ENCODE measurements around the gene PROSER3.
"Not testable (repeated sequence)": the region's sequence is repeated elsewhere in the genome, so short reads cannot be mapped to it uniquely, and the experiment has no call there.

PROSER3 gene

GRCh38 chr19:35759697-35760096 is 1.7 kb downstream of the PROSER3 start:
- FAIRE-seq (no peak), DNase-seq (ENCODE audit: insufficient read length, low spot score) (no peak)
- no peak for TF ChIP-seq CTCF (IDR thresholded peaks at IDR 0.05; ENCODE audit: insufficient read depth, missing control alignments)

- DNase-seq (ENCODE audit: insufficient read length, low spot score) (no peak), FAIRE-seq (no peak)
- TF ChIP-seq CTCF (IDR thresholded peaks at IDR 0.05; ENCODE audit: insufficient read depth, missing control alignments) = no peak
These were observed 2.9 kb downstream of the PROSER3 start for GRCh38 chr19:35760711-35761349.

GRCh38 chr19:35764432-35765315 is 6.7 kb downstream of the PROSER3 start:
- TF ChIP-seq CTCF (IDR thresholded peaks at IDR 0.05; ENCODE audit: insufficient read depth, missing control alignments) = no peak
- FAIRE-seq (no peak), DNase-seq (ENCODE audit: insufficient read length, low spot score) (no peak)

GRCh38 chr19:35766571-35767104 is 8.7 kb downstream of the PROSER3 start:
- DNase-seq (ENCODE audit: insufficient read length, low spot score) = no peak
- no peak for FAIRE-seq
- no peak for TF ChIP-seq CTCF (IDR thresholded peaks at IDR 0.05; ENCODE audit: insufficient read depth, missing control alignments)

GRCh38 chr19:35767288-35768081 is 9.5 kb downstream of the PROSER3 start:
- FAIRE-seq = no peak
- no peak for DNase-seq (ENCODE audit: insufficient read length, low spot score)
- TF ChIP-seq CTCF (IDR thresholded peaks at IDR 0.05; ENCODE audit: insufficient read depth, missing control alignments) = no peak

GRCh38 chr19:35768082-35768421 is 10.1 kb downstream of the PROSER3 start:
- DNase-seq (ENCODE audit: insufficient read length, low spot score) (no peak), FAIRE-seq (no peak)
- TF ChIP-seq CTCF (IDR thresholded peaks at IDR 0.05; ENCODE audit: insufficient read depth, missing control alignments) = no peak

- DNase-seq (ENCODE audit: insufficient read length, low spot score); FAIRE-seq: not testable (repeated sequence)
These were observed 14.4 kb downstream of the PROSER3 start for GRCh38 chr19:35772362-35772761.

All from D721Med (cell line).